GM12878 (cell line): ENCODE data around the gene CHL1.

Experiments used
- ATF7 ChIP-seq: fragments of 450-650 bp; IDR thresholded peaks from 2 replicates; pipeline ENCODE4 v1.6.1; 2016; ENCODE audit warnings: low read depth, mild to moderate bottlenecking
- BHLHE40 ChIP-seq, 2 experiments: fragments of 450-650 bp in 1 of 2; IDR thresholded peaks; 2 replicates each; pipeline ENCODE4 v1.6.1; 2011 to 2017; ENCODE audit warnings: low read depth in 2 of 2, borderline replicate concordance in 1 of 2, improper control_type of control experiment in 1 of 2, low read length in 1 of 2, mild to moderate bottlenecking in 1 of 2
- BRCA1 ChIP-seq: IDR thresholded peaks from 2 replicates; pipeline ENCODE4 v1.6.1; 2011; ENCODE audit warnings: low read depth, low read length, improper control_type of control experiment
- EZH2 ChIP-seq: IDR thresholded peaks from 2 replicates; pipeline ENCODE4 v1.6.1; 2012; ENCODE audit warnings: low read depth, mild to moderate bottlenecking, control low read depth, inconsistent platforms, low read length, borderline replicate concordance; ENCODE audit not compliant: control insufficient read depth
- KDM1A ChIP-seq: fragments of 200-600 bp; sonication (generic); IDR thresholded peaks from 2 replicates; pipeline ENCODE4 v1.6.1; 2016; ENCODE audit warnings: borderline replicate concordance
- SPI1 ChIP-seq: IDR thresholded peaks from 2 replicates; pipeline ENCODE4 v1.6.1; 2011; ENCODE audit warnings: low read depth, mild to moderate bottlenecking, low read length, moderate library complexity, borderline replicate concordance; ENCODE audit not compliant: insufficient read depth
- SUZ12 ChIP-seq: fragments of 200-600 bp; sonication (generic); IDR thresholded peaks from one replicate; pipeline ENCODE4 v1.6.1; 2018; ENCODE audit warnings: antibody characterized with exemption, mild to moderate bottlenecking; ENCODE audit not compliant: unreplicated experiment
- TAF1 ChIP-seq: IDR thresholded peaks from 2 replicates; pipeline ENCODE4 v1.6.1; 2011; ENCODE audit warnings: mild to moderate bottlenecking, low read depth, low read length, borderline replicate concordance
- TARDBP ChIP-seq: IDR thresholded peaks from 2 replicates; pipeline ENCODE4 v1.6.1; 2016; ENCODE audit warnings: borderline replicate concordance
- ZBED1 ChIP-seq: IDR thresholded peaks from 2 replicates; pipeline ENCODE4 v1.6.1; 2016; ENCODE audit warnings: borderline replicate concordance
- ZNF384 ChIP-seq: IDR thresholded peaks from 2 replicates; pipeline ENCODE4 v1.6.1; 2012; ENCODE audit warnings: low read depth, mild to moderate bottlenecking, low read length, improper control_type of control experiment, borderline replicate concordance
- TF ChIP-seq, protein P1 (sequence below), 3 experiments: IDR thresholded peaks in 2 of 3; conservative IDR thresholded peaks in 1 of 3; 2 replicates each; pipeline ENCODE4 v1.5.1; 2011; ENCODE audit warnings: low read depth in 3 of 3, low read length in 3 of 3, mild to moderate bottlenecking in 3 of 3, control low read depth in 2 of 3, moderate library complexity in 2 of 3, inconsistent platforms in 1 of 3, mixed read lengths in 1 of 3; ENCODE audit not compliant: control insufficient read depth in 2 of 3, insufficient read depth in 1 of 3; ENCODE audit errors: extremely low read depth in 1 of 3
- TF ChIP-seq, protein P2 (sequence below): IDR thresholded peaks from 2 replicates; pipeline ENCODE4 v1.6.1; 2011; ENCODE audit warnings: borderline replicate concordance, low read depth, mild to moderate bottlenecking, moderate library complexity, mixed read lengths, low read length; ENCODE audit not compliant: insufficient read depth; ENCODE audit errors: extremely low read length

DNA sequence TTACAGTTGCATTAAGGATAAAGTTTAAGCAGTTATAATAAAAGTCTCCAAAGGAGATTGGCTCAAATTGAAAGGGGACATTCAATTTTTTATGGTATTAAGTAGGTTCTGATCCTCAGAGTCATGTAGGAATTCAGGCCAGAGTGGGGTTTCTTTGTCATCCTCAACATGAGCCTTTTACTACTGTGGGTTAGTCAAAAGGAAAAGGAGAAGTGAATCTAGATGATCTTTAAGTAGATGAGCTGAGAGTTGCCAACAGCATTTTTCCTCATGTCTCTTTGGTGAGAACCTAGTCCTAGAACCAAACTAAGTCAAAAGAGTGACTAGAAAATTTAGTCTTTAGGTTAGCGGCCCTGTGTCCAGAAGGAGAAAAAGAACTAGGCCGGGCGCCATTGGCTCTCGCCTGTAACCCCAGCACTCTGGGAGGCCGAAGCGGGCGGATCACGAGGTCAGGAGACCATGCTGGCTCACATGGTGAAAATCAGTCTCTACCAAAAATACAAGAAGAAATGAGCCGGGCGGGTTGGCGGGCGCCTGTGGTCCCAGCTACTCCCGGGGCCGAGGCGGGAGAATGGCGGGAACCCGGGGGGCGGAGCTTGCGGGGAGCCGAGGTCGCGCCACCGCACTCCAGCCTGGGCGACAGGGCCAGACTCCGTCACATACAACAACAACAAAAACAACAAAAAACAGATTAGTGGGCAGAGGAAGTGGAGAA is 4.2 kb upstream of the CHL1 start:
- TF ChIP-seq, protein P1, sequence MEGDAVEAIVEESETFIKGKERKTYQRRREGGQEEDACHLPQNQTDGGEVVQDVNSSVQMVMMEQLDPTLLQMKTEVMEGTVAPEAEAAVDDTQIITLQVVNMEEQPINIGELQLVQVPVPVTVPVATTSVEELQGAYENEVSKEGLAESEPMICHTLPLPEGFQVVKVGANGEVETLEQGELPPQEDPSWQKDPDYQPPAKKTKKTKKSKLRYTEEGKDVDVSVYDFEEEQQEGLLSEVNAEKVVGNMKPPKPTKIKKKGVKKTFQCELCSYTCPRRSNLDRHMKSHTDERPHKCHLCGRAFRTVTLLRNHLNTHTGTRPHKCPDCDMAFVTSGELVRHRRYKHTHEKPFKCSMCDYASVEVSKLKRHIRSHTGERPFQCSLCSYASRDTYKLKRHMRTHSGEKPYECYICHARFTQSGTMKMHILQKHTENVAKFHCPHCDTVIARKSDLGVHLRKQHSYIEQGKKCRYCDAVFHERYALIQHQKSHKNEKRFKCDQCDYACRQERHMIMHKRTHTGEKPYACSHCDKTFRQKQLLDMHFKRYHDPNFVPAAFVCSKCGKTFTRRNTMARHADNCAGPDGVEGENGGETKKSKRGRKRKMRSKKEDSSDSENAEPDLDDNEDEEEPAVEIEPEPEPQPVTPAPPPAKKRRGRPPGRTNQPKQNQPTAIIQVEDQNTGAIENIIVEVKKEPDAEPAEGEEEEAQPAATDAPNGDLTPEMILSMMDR (IDR thresholded peaks at IDR 0.05 in 2 of 3, conservative IDR thresholded peaks at IDR 0.05 in 1 of 3; ENCODE audit: control insufficient read depth in 2 of 3, extremely low read depth in 1 of 3, insufficient read depth in 1 of 3, low read depth in 3 of 3, low read length in 3 of 3) = no peak
- TF ChIP-seq EZH2 (no peak), SPI1 (no peak), ZNF384 (no peak), BHLHE40 (IDR thresholded peaks at IDR 0.05; ENCODE audit: borderline replicate concordance in 1 of 2, low read depth in 2 of 2, low read length in 1 of 2) (no peak), TARDBP (no peak), ATF7 (no peak), BRCA1 (no peak), TAF1 (no peak), ZBED1 (no peak), SUZ12 (no peak), KDM1A (no peak)
- TF ChIP-seq, protein P2, sequence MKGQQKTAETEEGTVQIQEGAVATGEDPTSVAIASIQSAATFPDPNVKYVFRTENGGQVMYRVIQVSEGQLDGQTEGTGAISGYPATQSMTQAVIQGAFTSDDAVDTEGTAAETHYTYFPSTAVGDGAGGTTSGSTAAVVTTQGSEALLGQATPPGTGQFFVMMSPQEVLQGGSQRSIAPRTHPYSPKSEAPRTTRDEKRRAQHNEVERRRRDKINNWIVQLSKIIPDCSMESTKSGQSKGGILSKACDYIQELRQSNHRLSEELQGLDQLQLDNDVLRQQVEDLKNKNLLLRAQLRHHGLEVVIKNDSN = no peak
